Endothelial cell (in vitro differentiated cells): ENCODE data around the gene NMRK1. TPM values are rescaled to one million over a fixed set of nuclear protein-coding genes. Genes with fewer than 3 reads are reported as not detected.
A peak's percentile ranks its signal among the peaks of the same experiment; 100 is the strongest.

Experiments used
- DNase-seq: peaks from one replicate; pipeline ENCODE4 v3.0.0; 2021; ENCODE audit warnings: low spot score
- H3K27ac Mint-ChIP-seq: one replicate; pipeline ENCODE4 v1.8.0; 2021; ENCODE audit warnings: mixed read lengths, inconsistent platforms; ENCODE audit not compliant: unreplicated experiment
- H3K27me3 Mint-ChIP-seq: one replicate; pipeline ENCODE4 v1.8.0; 2021; ENCODE audit warnings: mild to moderate bottlenecking, moderate library complexity, mixed read lengths, inconsistent platforms; ENCODE audit not compliant: unreplicated experiment
- H3K36me3 Mint-ChIP-seq: one replicate; pipeline ENCODE4 v1.8.0; 2021; ENCODE audit warnings: mild to moderate bottlenecking, low read depth, mixed read lengths, inconsistent platforms; ENCODE audit not compliant: unreplicated experiment
- H3K4me1 Mint-ChIP-seq: one replicate; pipeline ENCODE4 v1.8.0; 2021; ENCODE audit warnings: mild to moderate bottlenecking, mixed read lengths, inconsistent platforms; ENCODE audit not compliant: unreplicated experiment
- H3K4me3 Mint-ChIP-seq: one replicate; pipeline ENCODE4 v1.8.0; 2021; ENCODE audit warnings: mild to moderate bottlenecking, mixed read lengths, inconsistent platforms; ENCODE audit not compliant: unreplicated experiment
- H3K9me3 Mint-ChIP-seq: one replicate; pipeline ENCODE4 v1.8.0; 2021; ENCODE audit warnings: mixed read lengths, inconsistent platforms; ENCODE audit not compliant: unreplicated experiment
- total RNA-seq: library from RNA; stranded (reverse); fragmentation: NEBNext Ultra II Directional; extraction: Animal tissue kit (Norgen Biotek cat#: 25700); gene quantifications from one replicate; pipeline ENCODE4 v1.2.1, GENCODE V29; 2021; ENCODE audit not compliant: unreplicated experiment
- TF ChIP-seq, protein P1 (sequence below): fragments of 200-600 bp; sonication (generic); IDR thresholded peaks from one replicate; pipeline ENCODE4 v1.5.0; 2021; ENCODE audit warnings: antibody characterized with exemption; ENCODE audit not compliant: unreplicated experiment

NMRK1 gene
- total RNA-seq, 1 donor from 2014 or later: 58.2 TPM

GRCh38 chr9:75071530-75072122, 16.3 kb downstream of the NMRK1 start:
- no peak overlapping the region for H3K4me3 Mint-ChIP-seq
- DNase-seq: no peak

GRCh38 chr9:75069171-75069570, 18.8 kb downstream of the NMRK1 start:
- no peak overlapping the region for H3K27ac Mint-ChIP-seq
- H3K36me3 Mint-ChIP-seq: peaks cover 35% of the 10 kb centered on the region
- TF ChIP-seq, protein P1, sequence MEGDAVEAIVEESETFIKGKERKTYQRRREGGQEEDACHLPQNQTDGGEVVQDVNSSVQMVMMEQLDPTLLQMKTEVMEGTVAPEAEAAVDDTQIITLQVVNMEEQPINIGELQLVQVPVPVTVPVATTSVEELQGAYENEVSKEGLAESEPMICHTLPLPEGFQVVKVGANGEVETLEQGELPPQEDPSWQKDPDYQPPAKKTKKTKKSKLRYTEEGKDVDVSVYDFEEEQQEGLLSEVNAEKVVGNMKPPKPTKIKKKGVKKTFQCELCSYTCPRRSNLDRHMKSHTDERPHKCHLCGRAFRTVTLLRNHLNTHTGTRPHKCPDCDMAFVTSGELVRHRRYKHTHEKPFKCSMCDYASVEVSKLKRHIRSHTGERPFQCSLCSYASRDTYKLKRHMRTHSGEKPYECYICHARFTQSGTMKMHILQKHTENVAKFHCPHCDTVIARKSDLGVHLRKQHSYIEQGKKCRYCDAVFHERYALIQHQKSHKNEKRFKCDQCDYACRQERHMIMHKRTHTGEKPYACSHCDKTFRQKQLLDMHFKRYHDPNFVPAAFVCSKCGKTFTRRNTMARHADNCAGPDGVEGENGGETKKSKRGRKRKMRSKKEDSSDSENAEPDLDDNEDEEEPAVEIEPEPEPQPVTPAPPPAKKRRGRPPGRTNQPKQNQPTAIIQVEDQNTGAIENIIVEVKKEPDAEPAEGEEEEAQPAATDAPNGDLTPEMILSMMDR: no peak
- H3K4me1 Mint-ChIP-seq: no peaks in the 10 kb centered on the region
- no peak overlapping the region for H3K4me3 Mint-ChIP-seq
- DNase-seq: no peak
- H3K9me3 Mint-ChIP-seq: no peaks in the 10 kb centered on the region
- H3K27me3 Mint-ChIP-seq: peaks cover 1% of the 10 kb centered on the region

More at GRCh38 chr9:75071530-75072122, 16.3 kb downstream of the NMRK1 start:
- Mint-ChIP-seq H3K27ac (no peak overlapping the region), H3K4me1 (no peaks in the 10 kb centered on the region), H3K27me3 (peaks cover 1% of the 10 kb centered on the region), H3K36me3 (peaks cover 23% of the 10 kb centered on the region), H3K9me3 (no peaks in the 10 kb centered on the region)
- TF ChIP-seq, protein P1: no peak

DNA sequence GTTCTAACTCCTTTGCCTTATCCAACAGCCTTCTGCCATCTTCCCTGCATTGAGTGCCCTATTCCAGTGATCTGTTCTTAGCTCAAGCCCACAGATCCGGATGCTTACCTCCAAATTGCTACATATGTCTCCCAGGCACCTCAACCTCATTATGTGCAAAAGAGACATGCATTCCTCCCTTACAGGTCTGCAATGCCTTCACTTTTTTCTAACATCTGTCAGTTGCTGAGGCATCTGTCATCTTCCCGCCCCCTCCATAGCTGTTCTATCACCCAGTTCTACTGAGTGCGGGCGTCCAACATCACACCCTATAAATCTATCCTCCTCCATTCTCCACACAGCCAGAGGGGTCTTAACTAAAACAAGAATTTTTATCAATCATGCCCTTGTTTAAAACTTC, 20.1 kb downstream of the NMRK1 start:
- TF ChIP-seq, protein P1: no peak

DNA sequence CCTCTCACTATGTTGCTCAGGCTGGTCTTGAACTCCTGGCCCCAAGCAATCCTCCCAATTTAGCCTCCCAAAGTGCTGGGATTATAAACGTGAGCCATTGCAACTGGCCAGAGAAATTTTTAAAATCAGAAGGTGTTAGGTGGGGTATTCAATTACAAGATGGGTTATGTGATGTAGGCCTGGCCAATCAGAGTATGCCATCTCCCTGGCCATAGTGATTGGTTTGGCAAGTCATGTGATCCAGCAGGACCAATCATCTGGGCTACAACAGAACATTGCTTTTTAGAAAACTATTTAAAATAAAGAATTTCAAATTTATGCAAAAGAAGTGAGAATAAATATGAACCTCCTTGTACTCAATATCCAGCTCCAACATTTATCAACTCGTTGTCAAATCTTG, 22.4 kb downstream of the NMRK1 start:
- Mint-ChIP-seq H3K27me3 (peaks cover 1% of the 10 kb centered on the region), H3K4me3 (no peak overlapping the region), H3K9me3 (no peaks in the 10 kb centered on the region), H3K27ac (no peak overlapping the region), H3K36me3 (peaks cover 33% of the 10 kb centered on the region), H3K4me1 (no peaks in the 10 kb centered on the region)
- TF ChIP-seq, protein P1: no peak
- DNase-seq: no peak

More for the DNA sequence above, 20.1 kb downstream of the NMRK1 start:
- H3K4me1 Mint-ChIP-seq: no peaks in the 10 kb centered on the region
- H3K27me3 Mint-ChIP-seq: peaks cover 1% of the 10 kb centered on the region
- peaks cover 32% of the 10 kb centered on the region for H3K36me3 Mint-ChIP-seq
- DNase-seq: no peak
- peak overlapping the region; percentile 13 for H3K4me3 Mint-ChIP-seq
- H3K27ac Mint-ChIP-seq: no peak overlapping the region
- no peaks in the 10 kb centered on the region for H3K9me3 Mint-ChIP-seq

GRCh38 chr9:75064307-75065025, 23.5 kb downstream of the NMRK1 start:
- Mint-ChIP-seq H3K27me3 (peaks cover 1% of the 10 kb centered on the region), H3K27ac (no peak overlapping the region), H3K36me3 (peaks cover 34% of the 10 kb centered on the region), H3K4me3 (no peak overlapping the region), H3K4me1 (no peaks in the 10 kb centered on the region), H3K9me3 (peaks cover under 1% of the 10 kb centered on the region)
- TF ChIP-seq, protein P1: no peak
- no peak for DNase-seq
